Fibroblast of skin of scalp (primary cell): ENCODE results near the gene KREMEN2.
A peak's percentile ranks its signal among the peaks of the same experiment; 100 is the strongest.

Experiments
- DNase-seq: peaks from one replicate; pipeline ENCODE4 v3.0.0-alpha.2; 2013

The KREMEN2 gene

DNA sequence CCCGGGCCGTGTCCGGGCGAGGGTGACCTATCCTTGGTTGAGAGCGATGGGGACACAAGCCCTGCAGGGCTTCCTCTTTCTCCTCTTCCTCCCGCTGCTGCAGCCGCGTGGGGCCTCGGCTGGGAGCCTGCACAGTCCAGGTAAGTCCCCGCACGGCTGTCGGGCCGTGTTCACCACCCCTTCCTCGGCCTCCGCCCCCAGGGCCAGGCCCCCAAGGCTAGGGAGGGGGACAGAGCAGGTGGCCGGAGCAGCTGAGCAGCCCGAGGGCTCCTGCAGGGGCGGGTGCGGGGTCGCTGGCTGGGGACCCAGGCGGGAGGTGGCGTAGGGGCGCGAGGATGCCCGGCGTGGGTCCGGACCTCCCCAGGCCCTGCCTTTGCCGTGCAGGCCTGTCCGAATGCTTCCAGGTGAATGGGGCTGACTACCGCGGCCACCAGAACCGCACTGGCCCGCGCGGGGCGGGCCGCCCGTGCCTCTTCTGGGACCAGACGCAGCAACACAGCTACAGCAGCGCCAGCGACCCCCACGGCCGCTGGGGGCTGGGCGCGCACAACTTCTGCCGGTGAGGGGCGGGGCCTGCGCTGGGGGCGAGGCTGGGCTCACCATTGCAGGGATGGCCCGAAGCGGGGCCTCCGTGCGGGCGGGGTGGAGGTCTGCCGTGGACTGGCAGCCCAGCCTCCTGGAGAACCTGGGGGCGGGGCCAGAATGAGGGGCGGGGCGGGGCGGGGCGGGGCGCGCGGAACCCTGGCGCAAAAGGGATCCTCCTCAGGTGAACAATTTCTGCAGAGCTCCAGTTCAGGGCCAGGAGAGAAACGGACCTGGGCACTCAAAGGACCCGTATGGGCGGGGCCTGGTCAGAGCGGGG, 631 bp downstream of the KREMEN2 start:
- DNase-seq = no peak

DNA sequence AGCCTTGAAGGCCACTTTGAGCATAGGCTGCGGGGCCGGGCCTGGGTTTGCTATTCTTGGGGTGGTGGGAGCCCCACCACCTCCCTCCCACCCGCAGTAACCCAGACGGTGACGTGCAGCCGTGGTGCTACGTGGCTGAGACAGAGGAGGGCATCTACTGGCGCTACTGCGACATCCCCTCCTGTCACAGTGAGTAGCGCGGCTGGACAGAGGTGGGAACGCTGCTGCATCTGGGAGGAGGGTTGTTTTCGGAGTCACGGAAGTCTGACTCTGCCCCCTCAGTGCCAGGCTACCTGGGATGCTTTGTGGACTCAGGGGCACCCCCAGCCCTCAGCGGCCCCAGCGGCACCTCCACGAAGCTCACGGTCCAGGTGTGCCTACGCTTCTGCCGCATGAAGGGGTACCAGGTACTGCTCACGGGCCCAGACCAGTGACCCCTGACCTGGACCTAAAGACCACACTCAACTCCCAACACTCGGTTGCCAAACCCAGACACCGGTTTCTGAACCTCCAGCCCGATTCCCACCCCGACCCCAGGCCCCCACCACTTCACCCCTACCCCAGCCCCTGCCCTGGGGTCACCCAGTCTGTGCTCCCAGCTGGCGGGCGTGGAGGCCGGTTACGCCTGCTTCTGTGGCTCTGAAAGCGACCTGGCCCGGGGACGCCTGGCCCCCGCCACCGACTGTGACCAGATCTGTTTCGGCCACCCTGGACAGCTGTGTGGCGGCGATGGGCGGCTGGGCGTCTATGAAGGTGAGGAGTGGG, 2.1 kb downstream of the KREMEN2 start:
- no peak for DNase-seq

DNA sequence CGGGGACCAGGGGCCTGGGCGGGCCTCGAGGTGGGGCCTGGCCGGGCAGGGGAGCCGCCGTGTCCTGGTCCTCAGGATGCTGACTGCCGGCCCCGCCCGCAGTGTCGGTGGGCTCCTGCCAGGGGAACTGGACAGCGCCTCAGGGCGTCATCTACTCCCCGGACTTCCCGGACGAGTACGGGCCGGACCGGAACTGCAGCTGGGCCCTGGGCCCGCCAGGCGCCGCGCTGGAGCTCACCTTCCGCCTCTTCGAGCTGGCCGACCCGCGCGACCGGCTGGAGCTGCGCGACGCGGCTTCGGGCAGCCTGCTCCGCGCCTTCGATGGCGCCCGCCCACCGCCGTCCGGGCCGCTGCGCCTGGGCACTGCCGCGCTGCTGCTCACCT, 2.7 kb downstream of the KREMEN2 start:
- DNase-seq = no peak

DNA sequence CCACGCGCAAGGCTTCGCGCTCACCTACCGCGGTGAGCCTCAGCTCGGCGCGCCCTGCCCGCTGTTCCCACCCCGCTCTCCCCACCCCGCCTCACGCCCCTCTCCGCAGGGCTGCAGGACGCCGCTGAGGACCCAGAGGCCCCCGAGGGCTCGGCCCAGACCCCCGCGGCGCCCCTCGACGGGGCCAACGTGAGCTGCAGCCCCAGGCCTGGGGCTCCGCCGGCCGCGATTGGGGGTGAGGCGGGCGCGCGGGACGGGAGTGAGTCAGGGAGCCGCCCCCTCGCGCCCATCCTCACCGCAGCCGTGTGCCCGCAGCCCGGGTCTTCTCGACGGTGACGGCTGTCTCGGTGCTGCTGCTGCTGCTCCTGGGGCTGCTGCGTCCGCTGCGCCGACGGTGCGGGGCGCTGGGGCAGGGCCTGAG, 3.1 kb downstream of the KREMEN2 start:
- no peak for DNase-seq

DNA sequence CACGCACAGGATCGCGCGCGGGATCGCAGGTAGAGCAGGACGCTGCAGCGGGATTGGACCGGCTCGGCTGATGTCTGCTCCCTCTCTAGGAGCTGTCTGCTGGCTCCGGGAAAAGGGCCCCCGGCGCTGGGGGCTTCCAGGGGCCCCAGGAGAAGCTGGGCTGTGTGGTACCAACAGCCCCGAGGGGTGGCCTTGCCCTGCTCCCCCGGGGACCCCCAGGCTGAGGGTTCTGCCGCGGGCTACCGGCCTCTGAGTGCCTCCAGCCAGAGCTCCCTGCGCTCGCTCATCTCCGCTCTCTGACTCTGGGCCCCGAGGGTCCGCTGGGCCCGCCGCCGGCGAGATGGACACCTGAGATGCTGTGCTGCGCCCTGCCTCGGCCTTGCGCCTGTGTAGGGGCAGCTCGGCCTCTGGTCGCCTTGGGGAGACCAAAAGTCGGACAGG, 3.7 kb downstream of the KREMEN2 start:
- no peak for DNase-seq

DNA sequence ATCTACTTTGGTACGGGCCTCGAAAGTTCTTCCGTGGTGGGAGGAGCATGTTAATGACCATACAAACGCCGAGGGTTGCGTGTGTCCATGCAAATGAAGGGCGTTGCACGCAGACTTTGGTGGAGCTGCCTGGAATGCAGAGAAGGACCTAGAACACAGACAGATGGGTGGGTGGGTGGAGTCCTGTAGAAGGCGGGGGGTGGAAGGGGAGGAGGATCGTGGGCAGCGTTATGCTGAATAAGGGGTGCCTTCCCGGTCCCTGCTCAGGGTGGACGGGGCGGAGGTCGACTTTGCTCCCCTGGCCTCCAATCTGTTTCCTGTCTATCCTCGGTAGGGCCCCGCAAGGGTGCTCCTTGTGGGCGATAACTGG, 4.3 kb downstream of the KREMEN2 start:
- DNase-seq = no peak

DNA sequence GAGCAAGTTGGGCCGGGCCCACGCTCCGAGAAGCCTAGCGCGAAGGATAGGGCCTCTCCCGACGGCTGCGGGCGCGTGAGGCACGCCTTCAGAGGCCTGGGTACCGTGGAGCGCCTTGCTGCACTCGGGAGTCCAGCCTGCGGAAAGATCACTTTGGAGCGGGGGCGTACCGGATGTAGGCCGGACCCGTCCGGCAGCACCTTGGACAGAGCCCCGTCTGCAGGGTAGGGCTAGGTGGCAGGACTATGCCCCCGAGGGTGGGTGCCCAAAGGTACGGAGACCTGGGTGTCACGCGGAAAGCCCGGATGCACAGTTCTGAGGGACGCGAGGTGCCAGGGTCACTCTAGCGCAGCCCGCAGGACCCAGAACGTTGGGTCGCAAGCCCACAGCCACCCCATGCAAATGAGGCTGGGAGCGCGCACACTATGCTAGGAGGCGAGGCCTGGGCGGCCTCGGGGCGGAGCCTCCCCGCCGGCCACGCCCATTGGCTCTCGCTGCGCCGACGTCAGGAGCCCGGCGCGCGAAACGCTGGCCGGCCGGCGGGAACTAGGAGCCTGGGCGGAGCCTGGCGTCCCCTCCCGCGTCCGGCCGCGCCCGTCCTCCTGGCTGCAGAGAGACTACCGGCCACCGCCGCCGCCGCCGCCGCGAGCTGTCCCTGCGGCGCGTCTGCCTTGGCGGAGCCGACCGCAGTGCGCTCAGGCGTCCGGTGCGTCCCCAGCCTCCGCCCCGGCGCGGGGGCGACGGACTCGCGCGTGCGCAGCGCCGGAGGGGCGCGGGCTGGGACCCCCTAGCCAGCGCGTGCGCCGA, 4.9 kb downstream of the KREMEN2 start, which contains the start of gene PAQR4:
PAQR4 (plus strand) TSS at position 611 of the 807 bp plus-strand sequence. CDS start 327 bp downstream, outside the sequence.
- DNase-seq = peak; percentile 83

DNA sequence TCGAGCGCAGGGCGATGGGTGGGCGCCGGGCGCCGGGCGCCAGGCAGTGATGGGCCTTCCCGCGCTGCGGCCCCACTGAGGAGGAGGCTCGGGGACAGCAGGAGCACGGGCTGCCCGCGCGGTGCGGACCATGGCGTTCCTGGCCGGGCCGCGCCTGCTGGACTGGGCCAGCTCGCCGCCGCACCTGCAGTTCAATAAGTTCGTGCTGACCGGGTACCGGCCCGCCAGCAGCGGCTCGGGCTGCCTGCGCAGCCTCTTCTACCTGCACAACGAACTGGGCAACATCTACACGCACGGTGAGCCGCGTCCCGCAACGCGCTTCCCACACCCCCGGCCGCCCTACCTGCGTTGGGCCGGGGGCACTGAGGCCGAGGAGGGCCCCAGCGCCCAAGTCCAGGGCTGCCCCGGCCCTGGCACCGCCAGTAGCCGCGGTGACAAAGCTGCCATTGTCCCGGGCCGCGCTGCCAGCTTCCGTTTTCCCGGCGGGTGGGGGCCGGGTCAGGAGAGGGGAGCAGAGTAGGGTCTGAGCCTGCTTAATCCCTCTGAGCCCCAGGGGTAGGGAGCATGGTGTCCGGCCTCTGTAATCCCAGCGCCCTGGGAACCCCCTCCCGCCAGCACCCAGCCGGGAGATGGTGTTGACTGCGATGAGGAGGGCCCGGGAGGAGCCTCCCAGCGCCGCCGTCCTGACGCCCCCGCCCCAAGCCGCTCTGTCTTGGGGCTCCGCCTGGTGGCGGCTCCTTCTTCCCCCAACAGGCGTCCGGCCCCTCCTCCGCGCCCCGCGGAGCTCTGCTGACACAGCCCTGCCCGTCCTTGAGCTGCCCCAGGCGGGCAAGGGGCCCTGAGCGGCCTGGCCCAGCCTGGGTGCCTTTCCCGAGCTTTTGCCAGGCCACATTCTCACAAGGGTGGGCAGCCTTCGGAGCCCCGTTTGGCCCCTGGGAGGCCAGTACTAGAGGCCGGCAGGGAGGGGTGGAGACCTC, 5.8 kb downstream of the KREMEN2 start:
- DNase-seq = peak; percentile 63

DNA sequence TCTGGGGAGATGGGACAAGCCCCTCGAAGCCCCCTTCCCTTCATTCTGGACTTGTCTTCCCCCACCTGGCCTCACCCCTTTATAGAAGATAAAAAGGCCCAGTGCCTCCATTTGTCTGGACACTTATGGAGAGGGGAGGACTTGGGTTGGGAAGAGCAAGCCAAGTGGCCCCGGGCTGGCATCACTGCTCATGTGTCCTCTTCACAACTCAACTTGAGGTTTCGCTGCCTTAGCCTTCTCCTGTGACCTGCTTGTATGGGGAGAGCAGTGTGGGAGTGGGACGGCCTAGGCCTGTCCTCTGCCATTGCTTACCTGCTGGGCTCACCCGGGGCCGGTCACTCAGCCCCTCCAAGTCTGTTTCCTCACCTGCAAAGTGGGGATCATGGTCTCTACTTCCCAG, 6.5 kb downstream of the KREMEN2 start:
- no peak for DNase-seq

DNA sequence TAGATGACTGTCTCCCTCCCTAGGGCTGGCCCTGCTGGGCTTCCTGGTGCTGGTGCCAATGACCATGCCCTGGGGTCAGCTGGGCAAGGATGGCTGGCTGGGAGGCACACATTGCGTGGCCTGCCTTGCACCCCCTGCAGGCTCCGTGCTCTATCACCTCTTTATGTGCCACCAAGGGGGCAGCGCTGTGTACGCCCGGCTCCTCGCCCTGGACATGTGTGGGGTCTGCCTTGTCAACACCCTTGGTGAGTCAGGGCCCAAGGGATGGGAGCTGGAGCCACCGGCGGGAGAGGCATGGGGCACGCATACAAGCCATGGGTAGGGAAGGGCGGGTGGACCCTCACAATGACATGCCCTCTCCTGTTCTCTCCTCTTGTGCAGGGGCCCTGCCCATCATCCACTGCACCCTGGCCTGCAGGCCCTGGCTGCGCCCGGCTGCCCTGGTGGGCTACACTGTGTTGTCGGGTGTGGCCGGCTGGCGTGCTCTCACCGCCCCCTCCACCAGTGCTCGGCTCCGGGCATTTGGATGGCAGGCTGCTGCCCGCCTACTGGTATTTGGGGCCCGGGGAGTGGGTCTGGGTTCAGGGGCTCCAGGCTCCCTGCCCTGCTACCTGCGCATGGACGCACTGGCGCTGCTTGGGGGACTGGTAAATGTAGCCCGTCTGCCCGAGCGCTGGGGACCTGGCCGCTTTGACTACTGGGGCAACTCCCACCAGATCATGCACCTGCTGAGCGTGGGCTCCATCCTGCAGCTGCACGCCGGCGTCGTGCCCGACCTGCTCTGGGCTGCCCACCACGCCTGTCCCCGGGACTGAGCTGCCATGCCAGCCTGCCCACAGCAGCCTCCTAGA, 7.3 kb downstream of the KREMEN2 start:
- no peak for DNase-seq

DNA sequence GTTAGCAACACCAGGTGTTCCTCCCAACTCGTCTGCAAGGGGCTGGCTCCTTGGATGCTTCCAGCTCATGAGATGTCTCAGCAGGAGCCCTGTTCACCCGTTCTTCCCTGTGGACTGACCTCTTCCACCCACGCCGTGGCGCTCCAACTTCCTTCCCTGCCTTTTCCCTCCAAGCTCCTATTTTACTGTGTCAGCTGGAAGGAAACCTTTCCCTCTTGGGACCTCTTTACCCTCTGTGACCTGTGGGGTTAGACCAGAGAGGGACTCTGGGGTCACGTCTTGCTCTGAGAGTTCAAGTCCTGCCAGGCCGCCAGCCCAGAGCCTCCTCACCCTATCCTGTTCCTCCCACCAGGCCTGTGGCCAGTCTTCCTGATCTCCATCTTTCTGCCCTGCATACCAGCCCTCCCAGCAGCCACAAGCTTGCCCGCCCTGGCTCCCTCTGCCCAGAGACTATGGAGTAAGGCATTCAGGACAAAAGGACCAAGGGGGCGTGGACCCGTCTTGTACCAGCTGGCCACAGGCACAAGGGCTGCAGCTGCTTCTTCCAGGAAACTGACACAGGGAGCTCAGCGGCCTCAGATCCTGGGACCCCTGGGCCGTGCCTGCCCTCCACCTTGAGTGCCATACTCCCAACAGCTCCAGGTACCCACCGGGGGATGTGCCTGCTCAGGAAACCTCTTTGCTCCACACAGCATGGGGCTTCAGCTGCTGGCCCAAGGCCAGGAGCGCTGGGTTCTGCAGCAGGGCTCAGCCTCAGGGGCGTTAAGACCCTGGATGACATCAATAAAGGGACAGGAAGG, 8.1 kb downstream of the KREMEN2 start:
- no peak for DNase-seq

DNA sequence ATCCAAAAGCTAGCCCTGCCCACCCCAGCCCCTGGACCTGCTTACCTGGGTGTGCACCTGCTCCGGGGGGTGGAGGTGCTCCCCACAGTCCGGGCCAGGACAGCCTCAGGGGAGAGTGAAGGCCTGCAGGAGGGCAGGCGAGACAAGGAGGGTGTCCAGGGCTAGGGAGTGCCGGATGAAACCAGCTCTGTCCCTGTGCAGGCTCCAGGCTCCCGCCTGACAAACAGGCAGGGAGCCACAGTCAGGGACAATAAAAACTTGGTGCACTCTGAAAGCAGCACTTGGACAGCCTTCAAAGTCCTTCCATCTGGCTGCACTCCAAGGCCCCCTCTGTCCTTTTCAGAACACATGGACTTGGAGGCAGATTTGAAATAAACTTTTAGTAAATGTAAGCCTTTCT, 9.0 kb downstream of the KREMEN2 start:
- no peak for DNase-seq

DNA sequence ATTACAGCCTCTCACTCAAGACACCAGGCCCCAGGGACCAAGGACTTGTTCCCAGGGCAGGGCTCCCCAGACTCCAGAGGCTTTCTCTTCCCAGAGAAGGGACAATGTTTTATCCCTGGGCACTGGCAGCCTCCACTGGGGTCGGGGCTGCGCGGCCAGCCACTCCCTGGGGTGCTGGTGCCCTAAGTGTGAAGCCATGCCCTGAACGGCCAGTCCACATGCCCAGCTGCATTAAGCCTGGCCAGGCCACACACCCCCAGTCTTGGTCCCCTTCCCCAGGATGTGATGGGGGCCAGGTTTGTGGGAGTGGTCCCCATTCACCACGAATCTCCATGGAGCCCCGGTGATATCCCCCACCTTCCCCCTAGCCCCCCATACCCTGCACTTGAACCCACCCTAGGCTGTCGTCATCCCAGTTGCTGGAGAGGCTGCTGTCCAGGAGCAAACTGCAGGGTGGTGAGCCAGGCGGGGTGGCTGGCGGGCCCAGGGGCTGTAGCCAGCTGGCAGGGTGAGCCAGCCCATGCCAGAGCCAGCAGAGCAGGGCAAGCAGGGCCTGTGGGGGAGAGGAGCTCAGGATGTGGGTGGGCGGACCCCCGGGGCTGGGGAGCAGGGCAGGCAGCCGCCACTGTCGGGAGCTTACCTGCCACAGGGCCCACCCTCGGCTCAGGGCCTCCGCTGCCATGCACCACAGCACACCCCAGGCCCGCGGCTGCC, 9.7 kb downstream of the KREMEN2 start:
- no peak for DNase-seq

DNA sequence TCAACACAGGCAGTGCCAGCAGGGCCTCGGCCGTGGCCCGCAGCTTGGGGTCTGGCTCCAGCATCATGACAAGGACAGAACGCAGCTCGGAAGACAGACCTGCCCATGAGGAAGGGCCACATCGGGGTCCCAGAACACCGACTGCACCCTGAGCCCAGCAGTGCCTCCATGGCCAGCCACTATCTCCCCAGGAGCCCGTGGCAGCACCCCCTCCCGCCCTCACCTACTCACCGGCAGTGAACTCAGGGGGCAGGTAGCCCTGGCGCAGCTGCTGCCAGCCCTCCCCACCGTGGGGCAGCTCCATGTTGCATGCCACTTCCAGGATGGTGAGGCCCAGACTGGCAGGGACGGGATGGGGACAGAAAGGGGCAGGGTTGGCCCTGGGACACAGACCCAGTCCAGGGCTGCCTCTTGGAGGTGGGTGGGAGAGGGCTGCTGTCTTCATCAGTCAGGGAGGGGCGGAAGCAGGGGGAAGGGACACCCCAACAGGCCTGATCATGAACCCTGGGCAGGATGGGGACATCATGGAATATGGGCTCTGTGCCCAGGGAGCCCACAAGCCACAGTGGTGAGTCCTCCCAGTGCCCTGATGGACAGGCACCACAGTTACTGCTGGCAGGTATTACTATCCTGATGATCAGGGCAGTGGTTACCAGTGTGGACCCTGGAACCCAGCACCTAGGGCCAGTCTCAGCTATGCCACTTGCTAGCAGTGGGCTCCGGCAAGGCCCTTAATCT, 10.4 kb downstream of the KREMEN2 start:
- no peak for DNase-seq

DNA sequence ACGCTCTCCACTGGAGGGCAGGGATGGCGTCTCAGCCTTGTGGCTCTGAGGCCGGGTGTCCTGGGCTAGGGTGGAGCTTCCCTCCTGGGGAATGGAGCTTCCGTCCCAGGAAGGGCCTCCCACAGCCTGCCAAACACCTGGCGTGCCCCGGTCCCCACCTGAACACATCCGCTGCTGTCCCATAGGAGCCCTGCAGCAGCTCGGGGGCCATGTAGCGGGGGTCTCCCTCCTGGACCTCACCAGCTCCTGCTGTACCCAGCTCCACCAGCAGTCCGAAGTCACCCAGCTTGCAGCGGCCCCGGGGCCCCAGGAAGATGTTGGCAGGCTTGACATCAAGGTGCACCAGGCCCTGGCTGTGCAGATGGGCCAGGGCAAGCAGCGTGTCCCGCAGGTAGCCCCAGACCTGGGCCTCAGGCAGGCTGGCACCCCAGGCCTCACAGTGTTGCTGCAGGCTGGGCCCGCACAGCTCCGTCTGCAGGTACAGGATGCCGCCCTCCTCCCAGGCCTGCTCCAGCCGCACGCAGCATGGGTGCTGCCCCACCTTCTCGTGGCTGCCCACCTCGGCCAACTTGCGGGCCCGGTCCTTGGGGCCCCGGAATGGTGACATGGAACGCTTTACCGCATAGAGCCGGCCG, 11.2 kb downstream of the KREMEN2 start:
- DNase-seq = no peak

DNA sequence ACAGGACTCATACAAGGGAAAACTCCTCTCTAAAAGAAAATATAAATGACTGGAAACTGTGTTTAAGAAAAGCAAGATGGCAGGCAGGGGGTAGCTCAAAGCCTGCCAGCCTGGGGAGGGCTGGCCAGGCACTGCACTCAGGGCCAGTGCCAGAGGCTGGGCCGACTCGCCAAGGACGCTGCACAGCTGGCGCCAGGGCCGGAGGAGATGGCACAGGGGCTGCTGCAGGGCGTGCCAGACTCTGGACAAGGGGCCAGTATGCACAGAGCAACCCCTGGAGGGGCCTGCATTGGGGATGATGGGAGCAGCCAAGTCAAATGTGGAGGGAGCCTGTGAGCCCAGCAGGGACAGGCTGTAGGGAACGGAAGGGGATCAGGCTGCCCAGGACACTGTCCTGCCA, 12.1 kb downstream of the KREMEN2 start:
- DNase-seq = no peak

DNA sequence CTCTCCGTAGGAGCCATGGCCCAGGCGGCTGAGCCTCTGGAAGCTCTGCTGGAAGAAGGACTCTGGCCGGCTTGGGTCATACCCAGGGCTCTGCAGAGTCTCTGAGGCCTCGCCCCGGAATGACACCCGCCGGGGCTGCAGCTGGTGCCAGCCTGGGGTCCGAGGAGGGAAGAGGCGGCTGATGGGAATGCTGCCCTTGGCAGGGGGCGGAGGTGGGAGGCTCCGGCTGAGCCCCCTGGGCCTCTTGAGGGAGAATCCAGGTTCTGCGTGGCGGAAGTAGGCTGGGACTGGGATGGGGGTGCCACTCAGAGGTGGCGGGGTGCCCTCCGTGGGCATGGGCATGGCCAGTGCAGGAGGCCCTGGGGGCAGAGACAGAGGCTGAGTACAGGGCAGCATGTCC, 12.6 kb downstream of the KREMEN2 start:
- DNase-seq = no peak

DNA sequence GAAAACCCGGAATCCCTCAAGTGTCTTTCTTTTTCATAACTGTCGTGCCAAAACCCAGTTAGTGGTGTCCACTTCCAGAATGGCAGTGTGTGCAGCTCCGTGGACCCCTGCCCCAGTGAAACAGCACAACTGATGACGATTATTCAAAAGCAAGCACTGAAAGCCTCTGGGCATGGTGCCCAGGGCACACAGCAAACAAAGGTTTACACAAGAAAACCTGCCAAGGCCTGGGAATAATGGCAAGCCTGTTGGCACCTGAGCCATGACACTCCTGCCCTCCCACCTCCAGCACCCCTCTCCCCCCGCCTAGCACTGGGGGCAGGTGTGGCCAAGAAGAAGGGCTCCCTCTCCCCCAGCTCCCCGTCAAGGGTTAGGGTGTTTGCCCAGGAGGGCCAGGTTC, 13.4 kb downstream of the KREMEN2 start:
- DNase-seq = no peak
